B cell (primary cell): ENCODE measurements around the gene TDRD12. TPM values are rescaled to one million over a fixed set of nuclear protein-coding genes. Genes with fewer than 3 reads are reported as not detected.

ENCODE experiments used
- ATAC-seq: fragments of 200-7000 bp; cut with Tn5 transposase; one replicate; pipeline ENCODE4 v1.10.0; 2021; ENCODE audit warnings: low read depth, mild to moderate bottlenecking, moderate number of reproducible peaks, moderate library complexity
- CTCF ChIA-PET: fragments of 350-600 bp; sonication (Branson Sonifier 250); formaldehyde crosslinking; loops from one replicate; lab custom pipeline; 2021; ENCODE audit warnings: antibody characterized with exemption, inconsistent platforms; lab: Charles Lee
- POLR2A ChIA-PET: fragments of 350-600 bp; sonication (Branson Sonifier 250); formaldehyde crosslinking; loops from one replicate; lab custom pipeline; 2021; ENCODE audit warnings: antibody characterized with exemption; lab: Charles Lee
- DNase-seq: peaks from one replicate; pipeline ENCODE4 v3.0.0; 2013
- H2AFZ ChIP-seq: 2 replicates; pipeline ENCODE4 v1.6.1; 2012; ENCODE audit warnings: mild to moderate bottlenecking, low read depth, low read length; ENCODE audit not compliant: insufficient read depth, poor library complexity, severe bottlenecking
- H3K27ac ChIP-seq, 2 donors: 1 replicate in 1 of 2; 2 replicates in 1 of 2; pipeline ENCODE4 v1.5.1; 2012 to 2013; ENCODE audit warnings: low read length in 2 of 2, mild to moderate bottlenecking in 2 of 2, moderate library complexity in 1 of 2
- H3K27me3 ChIP-seq, 4 experiments: fragments of 200-600 bp in 1 of 4; sonication (generic) in 1 of 4; replicated peaks in 1 of 4; 1 replicate in 2 of 4; 2 replicates in 2 of 4; pipeline versions ENCODE4 v1.6.1 to v1.7.0; 2013 to 2016; ENCODE audit warnings: low read length in 3 of 4, mild to moderate bottlenecking in 2 of 4, mixed read lengths in 1 of 4, moderate library complexity in 1 of 4; ENCODE audit not compliant: insufficient read depth in 4 of 4, control insufficient read depth in 3 of 4; ENCODE audit errors: control extremely low read depth in 1 of 4
- H3K36me3 ChIP-seq, 2 experiments: replicated peaks in 1 of 2; 1 replicate in 1 of 2; 2 replicates in 1 of 2; pipeline versions ENCODE4 v1.6.1 to v1.7.1; 2013; ENCODE audit warnings: low read length in 1 of 2; ENCODE audit not compliant: insufficient read depth in 2 of 2, control insufficient read depth in 1 of 2; ENCODE audit errors: control extremely low read depth in 1 of 2, extremely low read depth in 1 of 2
- H3K4me1 ChIP-seq, 2 donors: fragments of 200-600 bp in 1 of 2; sonication (generic) in 1 of 2; 1 replicate in 1 of 2; 2 replicates in 1 of 2; pipeline versions ENCODE4 v1.5.1 to v1.6.1; 2013 to 2017; ENCODE audit warnings: low read length in 2 of 2; ENCODE audit not compliant: control insufficient read depth in 2 of 2, insufficient read depth in 2 of 2
- H3K4me2 ChIP-seq: replicated peaks from 2 replicates; pipeline ENCODE3; 2012; ENCODE audit warnings: mild to moderate bottlenecking, low read depth, low read length; ENCODE audit not compliant: poor library complexity, severe bottlenecking
- H3K4me3 ChIP-seq, 5 experiments: fragments of 200-600 bp in 1 of 5; sonication (generic) in 1 of 5; 1 replicate in 3 of 5; 2 replicates in 2 of 5; pipeline versions ENCODE4 v1.5.1 to v1.7.0; 2011 to 2016; ENCODE audit warnings: low read length in 4 of 5, mild to moderate bottlenecking in 4 of 5, low read depth in 2 of 5, control low read depth in 1 of 5, moderate library complexity in 1 of 5; ENCODE audit not compliant: insufficient read depth in 1 of 5; ENCODE audit errors: control extremely low read depth in 1 of 5, extremely low read depth in 1 of 5
- H3K79me2 ChIP-seq: fragments of 200-600 bp; sonication (generic); one replicate; pipeline ENCODE4 v1.6.0; 2016; ENCODE audit warnings: low read length; ENCODE audit not compliant: control insufficient read depth, insufficient read depth
- H3K9ac ChIP-seq: fragments of 200-600 bp; sonication (generic); 2 replicates; pipeline ENCODE4 v1.6.1; 2017; ENCODE audit warnings: mild to moderate bottlenecking, low read length, moderate library complexity
- H3K9me3 ChIP-seq, 3 donors: one replicate each; pipeline versions ENCODE4 v1.6.1 to v1.7.1; 2013; ENCODE audit warnings: low read length in 2 of 3; ENCODE audit not compliant: control insufficient read depth in 2 of 3, insufficient read depth in 1 of 3; ENCODE audit errors: control extremely low read depth in 1 of 3
- H4K20me1 ChIP-seq: 2 replicates; pipeline ENCODE4 v1.6.0; 2012; ENCODE audit warnings: mild to moderate bottlenecking, low read length; ENCODE audit not compliant: insufficient read depth, control insufficient read depth, poor library complexity, severe bottlenecking
- H3K27ac Mint-ChIP-seq: one replicate; pipeline ENCODE4 v1.8.0; 2021; ENCODE audit warnings: mixed read lengths
- H3K27me3 Mint-ChIP-seq: one replicate; pipeline ENCODE4 v1.8.0; 2021; ENCODE audit warnings: mixed read lengths
- H3K4me1 Mint-ChIP-seq: one replicate; pipeline ENCODE4 v1.8.0; 2021; ENCODE audit warnings: mixed read lengths
- H3K4me3 Mint-ChIP-seq: one replicate; pipeline ENCODE4 v1.8.0; 2021; ENCODE audit warnings: mixed read lengths
- H3K9me3 Mint-ChIP-seq: one replicate; pipeline ENCODE4 v1.8.0; 2022; ENCODE audit warnings: mixed read lengths; ENCODE audit not compliant: insufficient read depth
- EZH2 ChIP-seq: IDR thresholded peaks from 2 replicates; pipeline ENCODE4 v1.6.1; 2012; ENCODE audit warnings: borderline replicate concordance, low read depth, mild to moderate bottlenecking, moderate library complexity, low read length; ENCODE audit not compliant: insufficient read depth, poor library complexity, severe bottlenecking
- WGBS: methylation state at CpG from one replicate; pipeline ENCODE4 v1.1.5; 2013; ENCODE audit warnings: missing lambda C conversion rate; ENCODE audit not compliant: insufficient coverage; 5-methylcytosine and 5-hydroxymethylcytosine counted together
- intact Hi-C: fragments of 100-400 bp; cut with micrococcal nuclease; formaldehyde crosslinking; loops from one replicate; pipeline ENCODE4 v1.10.0; 2022
- polyA plus RNA-seq: library from polyadenylated mRNA; depleted of rRNA; stranded (reverse); fragments of >200 nt; gene quantifications from 2 replicates; pipeline ENCODE4 v1.2.3, GENCODE V29; 2012
- total RNA-seq, 2 donors: library from RNA; stranded (reverse); fragments of 120-200 nt in 1 of 2; gene quantifications; 1 replicate in 1 of 2; 2 replicates in 1 of 2; pipeline versions ENCODE4 v1.2.3 to v1.2.4, GENCODE V29; 2013 to 2022
- TF ChIP-seq, protein P1 (sequence below): fragments of 200-600 bp; IDR thresholded peaks from one replicate; pipeline ENCODE4 v1.8.0; 2022; ENCODE audit warnings: antibody characterized with exemption, mild to moderate bottlenecking

TDRD12 gene
- total and polyA plus RNA-seq, 2 donors (not counting 1 experiment from before 2014, with no cell fraction given): 0.30 to 1.1 TPM

DNA sequence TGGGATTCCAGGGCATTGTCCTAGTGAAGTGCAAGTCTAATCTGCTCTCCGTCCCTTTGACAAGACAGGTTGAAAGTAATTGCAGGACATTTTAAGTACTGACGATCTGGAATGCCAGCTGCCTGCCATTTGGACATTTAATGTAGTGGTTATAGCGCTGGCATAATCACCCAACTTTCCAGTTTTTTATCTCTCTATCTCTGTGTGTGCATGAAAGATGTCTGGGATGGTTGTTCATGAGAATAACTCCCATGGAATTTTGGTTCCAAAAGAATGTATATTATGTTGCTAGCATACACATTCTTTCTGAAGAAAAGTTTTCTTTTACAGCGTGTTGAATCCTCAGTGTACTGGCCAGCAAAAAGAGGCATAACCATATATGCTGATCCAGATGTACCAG lies 53.6 kb downstream of the TDRD12 start:
- Mint-ChIP-seq H3K27me3 (peaks cover 4% of the 10 kb centered on the region), H3K4me1 (no peaks in the 10 kb centered on the region), H3K4me3 (no peak overlapping the region), H3K9me3 (peaks cover 2% of the 10 kb centered on the region), H3K27ac (no peak overlapping the region)
- Histone ChIP-seq H3K9me3 (peaks cover 0 to 4% (median 0%) of the 10 kb centered on the region in 3 donors), H3K79me2 (no peaks in the 10 kb centered on the region), H3K4me3 (no peak overlapping the region), H3K4me1 (no peaks in the 10 kb centered on the region), H3K9ac (no peak overlapping the region), H3K27ac (no peak overlapping the region), H3K4me2 (no peak overlapping the region), H3K36me3 (no peaks in the 10 kb centered on the region), H2AFZ (no peak overlapping the region), H4K20me1 (no peaks in the 10 kb centered on the region), H3K27me3 (no peaks in the 10 kb centered on the region)
- TF ChIP-seq EZH2: no peak
- TF ChIP-seq, protein P1, sequence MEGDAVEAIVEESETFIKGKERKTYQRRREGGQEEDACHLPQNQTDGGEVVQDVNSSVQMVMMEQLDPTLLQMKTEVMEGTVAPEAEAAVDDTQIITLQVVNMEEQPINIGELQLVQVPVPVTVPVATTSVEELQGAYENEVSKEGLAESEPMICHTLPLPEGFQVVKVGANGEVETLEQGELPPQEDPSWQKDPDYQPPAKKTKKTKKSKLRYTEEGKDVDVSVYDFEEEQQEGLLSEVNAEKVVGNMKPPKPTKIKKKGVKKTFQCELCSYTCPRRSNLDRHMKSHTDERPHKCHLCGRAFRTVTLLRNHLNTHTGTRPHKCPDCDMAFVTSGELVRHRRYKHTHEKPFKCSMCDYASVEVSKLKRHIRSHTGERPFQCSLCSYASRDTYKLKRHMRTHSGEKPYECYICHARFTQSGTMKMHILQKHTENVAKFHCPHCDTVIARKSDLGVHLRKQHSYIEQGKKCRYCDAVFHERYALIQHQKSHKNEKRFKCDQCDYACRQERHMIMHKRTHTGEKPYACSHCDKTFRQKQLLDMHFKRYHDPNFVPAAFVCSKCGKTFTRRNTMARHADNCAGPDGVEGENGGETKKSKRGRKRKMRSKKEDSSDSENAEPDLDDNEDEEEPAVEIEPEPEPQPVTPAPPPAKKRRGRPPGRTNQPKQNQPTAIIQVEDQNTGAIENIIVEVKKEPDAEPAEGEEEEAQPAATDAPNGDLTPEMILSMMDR: no peak
- ChIA-PET POLR2A (no interaction called here), CTCF (no interaction called here)
- intact Hi-C loops: no loop called here
- ATAC-seq (no peak), DNase-seq (no peak)
- WGBS: no CpG with 5 or more reads among the region's 4 CpGs

DNA sequence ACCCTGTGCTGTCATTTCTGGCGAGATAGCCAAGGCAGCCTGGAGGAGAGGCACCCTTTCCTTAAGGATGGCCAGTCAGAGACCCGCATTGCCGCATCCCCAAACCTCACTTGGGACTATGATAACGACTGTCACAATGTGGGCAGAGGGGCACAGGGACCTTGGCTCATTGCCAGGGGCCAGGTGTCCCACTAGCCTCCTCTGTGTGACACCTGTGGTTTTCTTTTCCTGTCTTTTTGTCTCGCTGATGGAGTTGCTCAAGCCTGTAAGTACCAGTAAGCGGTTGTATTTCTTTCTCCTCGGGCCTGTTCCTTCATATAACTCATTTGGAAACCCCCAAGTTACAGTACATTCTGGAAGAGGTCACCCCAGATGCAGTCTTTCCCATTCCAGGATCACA lies 59.5 kb downstream of the TDRD12 start:
- no peak overlapping the region for H3K27ac Mint-ChIP-seq
- H3K9me3 ChIP-seq: peaks cover 0 to 4% (median 3%) of the 10 kb centered on the region in 3 donors
- intact Hi-C loops: no loop called here

More for the DNA sequence above, 59.5 kb downstream of the TDRD12 start:
- no peak for TF ChIP-seq EZH2
- TF ChIP-seq, protein P1: no peak
- WGBS: 86% methylated on average over 4 of the region's 7 CpGs
- Histone ChIP-seq H2AFZ (no peak overlapping the region), H3K9ac (no peak overlapping the region), H3K27ac (no peak overlapping the region), H3K27me3 (no peaks in the 10 kb centered on the region), H3K4me2 (no peak overlapping the region), H3K4me3 (no peak overlapping the region), H4K20me1 (no peaks in the 10 kb centered on the region), H3K36me3 (no peaks in the 10 kb centered on the region), H3K4me1 (no peaks in the 10 kb centered on the region), H3K79me2 (no peaks in the 10 kb centered on the region)
- ATAC-seq (no peak), DNase-seq (no peak)
- ChIA-PET CTCF (no interaction called here), POLR2A (no interaction called here)
- Mint-ChIP-seq H3K4me1 (no peaks in the 10 kb centered on the region), H3K27me3 (peaks cover 4% of the 10 kb centered on the region), H3K4me3 (no peak overlapping the region), H3K9me3 (peaks cover 5% of the 10 kb centered on the region)
